ENCODE measurements around the gene KIZ.

KIZ gene

DNA sequence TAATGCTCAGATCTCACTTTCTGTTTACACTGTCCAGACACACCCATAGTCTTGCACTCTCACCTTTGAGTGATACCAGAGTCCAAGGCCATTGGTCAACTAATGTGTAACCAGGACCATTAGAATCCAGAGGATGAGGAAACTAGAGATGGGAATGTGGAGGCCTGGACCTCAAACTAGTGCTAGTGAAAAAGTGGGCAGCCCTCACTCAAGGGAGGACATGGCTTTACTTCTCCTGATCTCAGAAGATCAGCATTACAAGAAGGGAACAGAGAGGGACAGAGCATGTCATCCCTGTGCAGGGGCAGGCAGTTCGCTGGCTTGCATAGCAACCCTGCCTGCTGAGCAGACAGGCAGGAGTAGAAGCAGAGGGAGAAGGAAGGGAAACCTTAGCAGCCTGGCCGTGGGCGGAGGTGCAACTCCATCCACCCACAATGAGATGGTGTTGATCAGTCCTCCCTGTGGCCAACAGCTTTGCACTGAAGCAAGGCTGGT lies 154.7 kb downstream of the KIZ start:
- no peak overlapping the region for H3K27ac ChIP-seq
- TF ChIP-seq, protein P1, sequence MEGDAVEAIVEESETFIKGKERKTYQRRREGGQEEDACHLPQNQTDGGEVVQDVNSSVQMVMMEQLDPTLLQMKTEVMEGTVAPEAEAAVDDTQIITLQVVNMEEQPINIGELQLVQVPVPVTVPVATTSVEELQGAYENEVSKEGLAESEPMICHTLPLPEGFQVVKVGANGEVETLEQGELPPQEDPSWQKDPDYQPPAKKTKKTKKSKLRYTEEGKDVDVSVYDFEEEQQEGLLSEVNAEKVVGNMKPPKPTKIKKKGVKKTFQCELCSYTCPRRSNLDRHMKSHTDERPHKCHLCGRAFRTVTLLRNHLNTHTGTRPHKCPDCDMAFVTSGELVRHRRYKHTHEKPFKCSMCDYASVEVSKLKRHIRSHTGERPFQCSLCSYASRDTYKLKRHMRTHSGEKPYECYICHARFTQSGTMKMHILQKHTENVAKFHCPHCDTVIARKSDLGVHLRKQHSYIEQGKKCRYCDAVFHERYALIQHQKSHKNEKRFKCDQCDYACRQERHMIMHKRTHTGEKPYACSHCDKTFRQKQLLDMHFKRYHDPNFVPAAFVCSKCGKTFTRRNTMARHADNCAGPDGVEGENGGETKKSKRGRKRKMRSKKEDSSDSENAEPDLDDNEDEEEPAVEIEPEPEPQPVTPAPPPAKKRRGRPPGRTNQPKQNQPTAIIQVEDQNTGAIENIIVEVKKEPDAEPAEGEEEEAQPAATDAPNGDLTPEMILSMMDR (conservative IDR thresholded peaks at IDR 0.05) = no peak

DNA sequence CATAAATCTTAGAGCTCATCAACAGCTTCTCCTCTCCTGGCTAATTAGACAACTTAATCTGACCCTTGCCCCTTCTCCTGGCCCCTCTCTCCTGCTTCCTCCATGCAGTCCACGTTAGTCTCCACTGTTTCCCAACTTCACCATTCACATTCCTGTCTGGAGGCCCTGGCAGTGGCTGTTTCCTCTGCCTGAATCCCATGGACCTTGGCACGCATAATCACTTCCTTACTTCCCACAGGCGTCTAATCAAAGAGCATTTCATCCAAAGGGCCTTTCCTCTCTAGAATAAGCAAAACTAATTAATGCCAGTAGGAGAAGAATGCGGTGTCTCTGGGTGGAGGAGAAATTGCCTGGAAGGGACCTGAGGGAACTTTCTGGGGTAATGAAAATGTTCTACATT lies 160.9 kb downstream of the KIZ start:
- TF ChIP-seq, protein P1 (conservative IDR thresholded peaks at IDR 0.05) = no peak
- no peak overlapping the region for H3K27ac ChIP-seq

DNA sequence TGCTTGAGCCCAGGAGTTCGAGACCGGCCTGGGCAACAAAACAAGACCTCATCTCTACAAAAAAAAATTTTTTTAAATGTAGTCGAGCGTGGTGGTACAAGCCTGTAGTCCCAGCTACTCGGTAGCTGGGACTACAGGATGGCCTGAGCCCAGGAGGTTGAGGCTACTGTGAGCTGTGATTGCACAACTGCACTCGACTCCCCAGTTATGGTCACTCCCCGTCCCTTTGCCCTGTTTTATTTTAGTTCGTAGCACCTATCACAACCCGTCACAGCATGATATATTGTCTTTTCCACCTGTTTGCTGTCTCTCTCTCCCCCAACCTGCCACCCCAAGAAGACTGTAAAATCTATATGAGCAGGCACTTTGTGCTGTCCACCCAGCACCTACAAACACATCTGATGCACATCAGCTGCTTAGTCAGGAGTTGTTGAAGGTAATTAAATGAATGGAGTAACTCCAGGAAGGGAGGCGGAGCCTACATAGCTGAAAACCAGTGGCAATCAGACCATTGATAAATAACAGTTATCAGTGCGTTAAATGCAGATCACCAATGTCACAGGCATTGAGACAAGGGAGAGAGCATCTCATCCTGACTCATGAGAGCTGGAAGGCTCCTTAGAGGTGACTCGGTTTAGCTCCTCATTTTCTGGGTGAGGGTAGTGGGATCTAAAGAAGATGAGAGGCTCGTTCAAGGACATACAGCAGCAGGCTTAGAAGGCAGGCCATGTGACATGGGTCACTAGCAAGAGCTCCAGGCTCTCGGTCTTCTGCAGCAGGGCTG lies 162.9 kb downstream of the KIZ start:
- TF ChIP-seq, protein P1 (conservative IDR thresholded peaks at IDR 0.05) = no peak
- H3K27ac ChIP-seq = no peak overlapping the region

DNA sequence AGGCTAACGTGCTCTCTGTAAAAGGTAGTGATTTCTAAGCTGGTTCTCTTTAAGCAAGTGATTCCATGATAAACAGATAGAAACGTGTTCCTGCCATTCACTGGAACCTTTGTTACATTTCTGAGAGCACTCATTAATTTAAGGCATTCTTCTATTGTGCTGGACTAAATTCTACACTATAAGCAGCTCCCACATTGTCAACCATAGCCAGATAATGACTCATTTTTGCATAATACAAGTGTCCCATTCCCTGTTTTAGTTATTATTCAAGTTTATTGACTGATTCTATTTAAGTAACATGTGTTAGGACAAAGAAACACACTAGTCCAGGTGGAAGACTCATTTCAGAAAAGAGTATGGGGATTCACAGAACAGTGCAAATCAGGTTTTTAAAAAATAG lies 163.8 kb downstream of the KIZ start:
- TF ChIP-seq, protein P1 (conservative IDR thresholded peaks at IDR 0.05) = no peak
- H3K27ac ChIP-seq = no peak overlapping the region

DNA sequence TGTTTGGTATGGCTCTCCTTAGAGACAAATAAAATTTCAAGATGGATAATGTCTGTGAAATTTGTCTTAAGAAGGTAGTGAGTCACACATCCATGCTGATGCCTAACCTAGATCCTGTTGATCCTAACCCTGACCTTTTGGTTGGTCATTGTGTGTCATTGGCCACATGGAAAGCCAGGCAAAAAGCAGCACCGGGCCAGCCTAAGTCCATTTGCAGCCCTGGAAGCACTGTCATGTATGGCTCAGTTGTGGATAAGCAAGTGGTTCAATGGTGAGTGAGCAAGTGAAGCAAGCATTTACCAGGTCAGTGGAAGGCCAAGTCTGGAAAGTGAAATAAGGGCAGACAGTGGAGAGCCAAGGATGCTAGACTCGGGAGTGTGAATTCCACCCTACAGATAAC lies 165.1 kb downstream of the KIZ start:
- no peak overlapping the region for H3K27ac ChIP-seq
- TF ChIP-seq, protein P1 (conservative IDR thresholded peaks at IDR 0.05) = no peak

DNA sequence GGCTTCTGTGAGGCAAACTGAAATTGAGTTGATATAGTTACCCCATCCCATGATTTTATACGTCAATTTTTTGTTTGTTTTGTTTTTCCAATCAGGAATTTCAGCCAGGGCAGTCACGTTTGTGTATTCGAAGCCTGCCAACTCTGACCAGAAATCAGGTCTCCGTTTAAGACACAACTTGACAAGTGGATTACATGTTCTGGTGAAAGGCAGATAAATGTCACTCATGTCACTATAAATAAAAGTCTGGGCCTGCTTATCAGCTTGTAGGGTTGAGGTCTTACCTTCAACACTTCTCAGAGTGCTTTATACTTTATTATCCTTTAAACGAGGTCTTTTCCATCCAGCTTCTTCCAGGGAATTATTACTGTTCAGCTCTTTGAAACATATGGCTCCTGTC lies 168.9 kb downstream of the KIZ start:
- no peak overlapping the region for H3K27ac ChIP-seq
- TF ChIP-seq, protein P1 (conservative IDR thresholded peaks at IDR 0.05) = no peak
